Panc1 (cell line): ENCODE measurements around the gene DOCK8. TPM values are rescaled to one million over a fixed set of nuclear protein-coding genes. Genes with fewer than 3 reads are reported as not detected.

Experiments
- ATAC-seq: fragments of 200-7000 bp; cut with Tn5 transposase; 2 replicates; pipeline ENCODE4 v1.9.1; 2020; ENCODE audit warnings: mild to moderate bottlenecking, moderate library complexity
- BruUV-seq: library from RNA; stranded (reverse); fragments of 400-500 nt; replicated peaks from 2 replicates; lab custom pipeline; 2021; lab: Mats Ljungman, UMichigan
- CTCF ChIA-PET: fragments of 300-600 bp; sonication (Branson Sonifier 250); formaldehyde crosslinking; loops from one replicate; lab custom pipeline; 2022; ENCODE audit warnings: antibody characterized with exemption; lab: Charles Lee
- POLR2A ChIA-PET: fragments of 300-600 bp; sonication (Branson Sonifier 250); formaldehyde crosslinking; loops from one replicate; lab custom pipeline; 2022; ENCODE audit warnings: antibody characterized with exemption; lab: Charles Lee
- DNase-seq: peaks from one replicate; pipeline ENCODE4 v3.0.0-alpha.2; 2010; ENCODE audit warnings: low read depth, low spot score
- H3K27ac ChIP-seq: 2 replicates; pipeline ENCODE4 v1.5.1; 2011; ENCODE audit warnings: mild to moderate bottlenecking, low read length, inconsistent platforms
- H3K27me3 ChIP-seq: fragments of 200-500 bp; sonication (Bioruptor generic); 2 replicates; pipeline ENCODE4 v1.6.0; 2014; ENCODE audit warnings: low read length, inconsistent platforms; ENCODE audit not compliant: control insufficient read depth, insufficient read depth
- H3K36me3 ChIP-seq: fragments of 200-500 bp; sonication (Bioruptor generic); 2 replicates; pipeline ENCODE4 v1.5.1; 2014; ENCODE audit warnings: inconsistent platforms, mild to moderate bottlenecking, low read length, moderate library complexity; ENCODE audit not compliant: control insufficient read depth, insufficient read depth
- H3K4me1 ChIP-seq: 2 replicates; pipeline ENCODE4 v1.5.1; 2011; ENCODE audit warnings: inconsistent platforms, mild to moderate bottlenecking, low read length, moderate library complexity; ENCODE audit not compliant: control insufficient read depth, insufficient read depth
- H3K4me3 ChIP-seq, 2 experiments: 2 replicates each; pipeline ENCODE4 v1.5.1; 2011 to 2012; ENCODE audit warnings: low read depth in 2 of 2, low read length in 2 of 2, mild to moderate bottlenecking in 2 of 2, inconsistent platforms in 1 of 2, moderate library complexity in 1 of 2
- H3K9me3 ChIP-seq: fragments of 200-500 bp; sonication (Bioruptor generic); 2 replicates; pipeline ENCODE4 v1.5.1; 2014; ENCODE audit warnings: low read depth, mild to moderate bottlenecking, inconsistent platforms, low read length, moderate library complexity; ENCODE audit not compliant: control insufficient read depth, insufficient read depth
- POLR2AphosphoS5 ChIP-seq: IDR thresholded peaks from 2 replicates; pipeline ENCODE4 v1.6.1; 2012; ENCODE audit warnings: mild to moderate bottlenecking, low read depth, low read length, moderate library complexity
- SIN3A ChIP-seq: IDR thresholded peaks from 2 replicates; pipeline ENCODE4 v1.6.1; 2012; ENCODE audit warnings: low read depth, mild to moderate bottlenecking, low read length, moderate library complexity, borderline replicate concordance; ENCODE audit not compliant: insufficient read depth
- TCF7L2 ChIP-seq: IDR thresholded peaks from 2 replicates; pipeline ENCODE4 v1.6.1; 2011; ENCODE audit warnings: mild to moderate bottlenecking, low read depth, low read length, inconsistent platforms
- in situ Hi-C: cut with HindIII; loops from 2 replicates; pipeline ENCODE4 v1.10.0; 2016; ENCODE audit warnings: low sequenced_read_pairs, low pct_unique_long_range_greater_than_20kb
- intact Hi-C: fragments of 100-400 bp; cut with micrococcal nuclease; formaldehyde crosslinking; loops from one replicate; pipeline ENCODE4 v1.10.0; 2022; ENCODE audit not compliant: unreplicated experiment
- total RNA-seq: library from RNA; stranded (reverse); gene quantifications from one replicate; pipeline ENCODE4 v1.2.1, GENCODE V29; 2021; ENCODE audit not compliant: unreplicated experiment
- TF ChIP-seq, protein P1 (sequence below): fragments of 450-650 bp; IDR thresholded peaks from 2 replicates; pipeline ENCODE4 v1.5.1; 2017; ENCODE audit warnings: mild to moderate bottlenecking
- TF ChIP-seq, protein P2 (sequence below), 2 experiments: IDR thresholded peaks; 2 replicates each; pipeline ENCODE4 v1.6.1; 2011 to 2012; ENCODE audit warnings: low read depth in 2 of 2, control low read depth in 1 of 2, low read length in 1 of 2, mild to moderate bottlenecking in 1 of 2, moderate library complexity in 1 of 2; ENCODE audit not compliant: insufficient read depth in 1 of 2

Gene DOCK8
- total RNA-seq, 1 experiment from 2014 or later: 1.4 TPM

DNA sequence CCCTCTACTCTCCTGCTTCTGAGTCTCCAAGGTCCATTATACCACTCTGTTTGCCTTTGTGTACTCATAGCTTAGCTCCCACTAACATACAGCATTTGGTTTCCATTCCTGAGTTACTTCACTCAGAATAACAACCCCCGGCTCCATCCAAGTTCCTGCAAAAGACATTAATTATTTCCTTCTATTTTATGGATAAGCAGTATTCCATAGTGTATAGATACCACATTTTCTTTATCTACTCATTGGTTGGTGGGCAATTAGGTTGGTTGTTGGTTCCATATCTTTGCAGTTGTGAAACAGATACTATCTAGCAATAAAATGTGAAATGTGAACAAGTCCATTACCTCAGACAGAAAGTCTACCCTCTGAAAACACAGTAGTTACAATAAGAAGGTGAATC lies 110.3 kb downstream of the DOCK8 start:
- POLR2A ChIA-PET: no interaction called here
- no TSS peak for BruUV-seq

DNA sequence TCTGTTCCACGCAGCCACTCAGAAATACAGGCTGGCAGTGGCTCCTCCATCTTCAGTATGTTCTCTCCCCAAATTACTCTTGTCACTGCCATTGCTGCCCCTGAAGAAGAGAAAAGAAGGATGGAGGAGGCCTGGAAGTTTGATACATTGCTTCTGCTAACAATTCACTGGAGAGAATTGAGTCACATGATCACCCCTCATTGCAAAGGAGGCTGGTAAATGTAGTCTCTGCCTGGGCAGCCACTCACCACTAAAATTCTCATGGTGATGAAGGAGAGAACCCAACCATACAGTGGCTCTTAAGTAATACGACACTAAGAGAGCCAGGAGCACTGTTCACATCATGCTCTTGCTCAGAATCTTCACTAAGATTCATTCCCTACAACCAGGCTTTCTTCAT lies 112.0 kb downstream of the DOCK8 start:
- Histone ChIP-seq H3K36me3 (no peaks in the 10 kb centered on the region), H3K27me3 (no peaks in the 10 kb centered on the region), H3K4me3 (no peak overlapping the region), H3K27ac (no peak overlapping the region), H3K4me1 (no peaks in the 10 kb centered on the region), H3K9me3 (no peaks in the 10 kb centered on the region)
- CTCF ChIA-PET: no interaction called here
- TF ChIP-seq TCF7L2 (no peak), POLR2AphosphoS5 (no peak), SIN3A (no peak)
- TF ChIP-seq, protein P1, sequence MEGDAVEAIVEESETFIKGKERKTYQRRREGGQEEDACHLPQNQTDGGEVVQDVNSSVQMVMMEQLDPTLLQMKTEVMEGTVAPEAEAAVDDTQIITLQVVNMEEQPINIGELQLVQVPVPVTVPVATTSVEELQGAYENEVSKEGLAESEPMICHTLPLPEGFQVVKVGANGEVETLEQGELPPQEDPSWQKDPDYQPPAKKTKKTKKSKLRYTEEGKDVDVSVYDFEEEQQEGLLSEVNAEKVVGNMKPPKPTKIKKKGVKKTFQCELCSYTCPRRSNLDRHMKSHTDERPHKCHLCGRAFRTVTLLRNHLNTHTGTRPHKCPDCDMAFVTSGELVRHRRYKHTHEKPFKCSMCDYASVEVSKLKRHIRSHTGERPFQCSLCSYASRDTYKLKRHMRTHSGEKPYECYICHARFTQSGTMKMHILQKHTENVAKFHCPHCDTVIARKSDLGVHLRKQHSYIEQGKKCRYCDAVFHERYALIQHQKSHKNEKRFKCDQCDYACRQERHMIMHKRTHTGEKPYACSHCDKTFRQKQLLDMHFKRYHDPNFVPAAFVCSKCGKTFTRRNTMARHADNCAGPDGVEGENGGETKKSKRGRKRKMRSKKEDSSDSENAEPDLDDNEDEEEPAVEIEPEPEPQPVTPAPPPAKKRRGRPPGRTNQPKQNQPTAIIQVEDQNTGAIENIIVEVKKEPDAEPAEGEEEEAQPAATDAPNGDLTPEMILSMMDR: no peak
- TF ChIP-seq, protein P2, sequence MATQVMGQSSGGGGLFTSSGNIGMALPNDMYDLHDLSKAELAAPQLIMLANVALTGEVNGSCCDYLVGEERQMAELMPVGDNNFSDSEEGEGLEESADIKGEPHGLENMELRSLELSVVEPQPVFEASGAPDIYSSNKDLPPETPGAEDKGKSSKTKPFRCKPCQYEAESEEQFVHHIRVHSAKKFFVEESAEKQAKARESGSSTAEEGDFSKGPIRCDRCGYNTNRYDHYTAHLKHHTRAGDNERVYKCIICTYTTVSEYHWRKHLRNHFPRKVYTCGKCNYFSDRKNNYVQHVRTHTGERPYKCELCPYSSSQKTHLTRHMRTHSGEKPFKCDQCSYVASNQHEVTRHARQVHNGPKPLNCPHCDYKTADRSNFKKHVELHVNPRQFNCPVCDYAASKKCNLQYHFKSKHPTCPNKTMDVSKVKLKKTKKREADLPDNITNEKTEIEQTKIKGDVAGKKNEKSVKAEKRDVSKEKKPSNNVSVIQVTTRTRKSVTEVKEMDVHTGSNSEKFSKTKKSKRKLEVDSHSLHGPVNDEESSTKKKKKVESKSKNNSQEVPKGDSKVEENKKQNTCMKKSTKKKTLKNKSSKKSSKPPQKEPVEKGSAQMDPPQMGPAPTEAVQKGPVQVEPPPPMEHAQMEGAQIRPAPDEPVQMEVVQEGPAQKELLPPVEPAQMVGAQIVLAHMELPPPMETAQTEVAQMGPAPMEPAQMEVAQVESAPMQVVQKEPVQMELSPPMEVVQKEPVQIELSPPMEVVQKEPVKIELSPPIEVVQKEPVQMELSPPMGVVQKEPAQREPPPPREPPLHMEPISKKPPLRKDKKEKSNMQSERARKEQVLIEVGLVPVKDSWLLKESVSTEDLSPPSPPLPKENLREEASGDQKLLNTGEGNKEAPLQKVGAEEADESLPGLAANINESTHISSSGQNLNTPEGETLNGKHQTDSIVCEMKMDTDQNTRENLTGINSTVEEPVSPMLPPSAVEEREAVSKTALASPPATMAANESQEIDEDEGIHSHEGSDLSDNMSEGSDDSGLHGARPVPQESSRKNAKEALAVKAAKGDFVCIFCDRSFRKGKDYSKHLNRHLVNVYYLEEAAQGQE (IDR thresholded peaks at IDR 0.05; ENCODE audit: insufficient read depth in 1 of 2, low read depth in 2 of 2, low read length in 1 of 2): no peak
- POLR2A ChIA-PET: no interaction called here
- DNase-seq: no peak
- no peak for ATAC-seq
- in situ Hi-C loops (no loop called here), intact Hi-C loops (no loop called here)
- BruUV-seq: no TSS peak

More for the DNA sequence above, 110.3 kb downstream of the DOCK8 start:
- no peak for DNase-seq
- Histone ChIP-seq H3K36me3 (no peaks in the 10 kb centered on the region), H3K9me3 (no peaks in the 10 kb centered on the region), H3K4me3 (no peak overlapping the region), H3K4me1 (no peaks in the 10 kb centered on the region), H3K27ac (no peak overlapping the region), H3K27me3 (no peaks in the 10 kb centered on the region)
- CTCF ChIA-PET: no interaction called here
- ATAC-seq: no peak
- TF ChIP-seq, protein P1: no peak
- TF ChIP-seq, protein P2 (IDR thresholded peaks at IDR 0.05; ENCODE audit: insufficient read depth in 1 of 2, low read depth in 2 of 2, low read length in 1 of 2): no peak
- TF ChIP-seq SIN3A (no peak), POLR2AphosphoS5 (no peak), TCF7L2 (no peak)
- intact Hi-C loops (no loop called here), in situ Hi-C loops (no loop called here)
